ENCODE results near the gene FRMD1. TPM values are rescaled to one million over a fixed set of nuclear protein-coding genes. Genes with fewer than 3 reads are reported as not detected.

FRMD1 gene
- total and polyA plus RNA-seq, 10 of the 15 experiments (the other 5 are each of a cell fraction or from before 2014, with no cell fraction given), result not detected

GRCh38 chr6:168099201-168100010, 20.4 kb upstream of the FRMD1 start:
- Histone ChIP-seq H3K79me2 (ENCODE audit: control insufficient read depth, insufficient read depth, low read length) (no peaks in the 10 kb centered on the region), H3K4me2 (ENCODE audit: control insufficient read depth, insufficient read depth) (no peak overlapping the region), H3K27me3 (replicated peaks in 1 of 2; ENCODE audit: control insufficient read depth in 2 of 2, insufficient read depth in 2 of 2, low read length in 1 of 2) (peaks cover 0 to 2% of the 10 kb centered on the region in 2 experiments; a peak in 2 of 4 replicates), H2AFZ (ENCODE audit: control insufficient read depth, low read depth, low read length) (no peak overlapping the region), H3K4me3 (no peak overlapping the region), H3K9ac (ENCODE audit: control insufficient read depth, insufficient read depth, low read length) (no peak overlapping the region), H3K4me1 (ENCODE audit: control insufficient read depth, insufficient read depth, low read length) (no peaks in the 10 kb centered on the region), H4K20me1 (ENCODE audit: control insufficient read depth, insufficient read depth) (no peaks in the 10 kb centered on the region; the same call in 1 of the 2 replicates), H3K36me3 (ENCODE audit: control insufficient read depth in 2 of 2, insufficient read depth in 2 of 2, low read length in 1 of 2) (no peaks in the 10 kb centered on the region), H3K27ac (ENCODE audit: control insufficient read depth, insufficient read depth) (no peak overlapping the region), H3K9me3 (replicated peaks; ENCODE audit: control insufficient read depth, insufficient read depth, low read length) (no peaks in the 10 kb centered on the region)
- TF ChIP-seq WRNIP1 (IDR thresholded peaks at IDR 0.05; ENCODE audit: borderline replicate concordance, low read depth, low read length) (no peak), NFIC (IDR thresholded peaks at IDR 0.05; ENCODE audit: low read depth, low read length) (no peak), ELK1 (IDR thresholded peaks at IDR 0.05; ENCODE audit: low read depth, low read length) (no peak), MYC (IDR thresholded peaks at IDR 0.05; ENCODE audit: insufficient read depth, insufficient read length, insufficient replicate concordance, low read length, severe bottlenecking) (no peak), ATF7 (IDR thresholded peaks at IDR 0.05; ENCODE audit: low read depth) (no peak), RFX5 (IDR thresholded peaks at IDR 0.05; ENCODE audit: low read depth, low read length) (no peak), JUND (IDR thresholded peaks at IDR 0.05; ENCODE audit: low read depth, low read length) (no peak), MTA3 (IDR thresholded peaks at IDR 0.05; ENCODE audit: borderline replicate concordance, low read length) (no peak), HSF1 (IDR thresholded peaks at IDR 0.05; ENCODE audit: low read depth, low read length) (no peak), RUNX3 (IDR thresholded peaks at IDR 0.05; ENCODE audit: low read length) (no peak), POLR2AphosphoS2 (IDR thresholded peaks at IDR 0.05; ENCODE audit: low read depth, low read length) (no peak), ZBTB4 (CRISPR knock-in tag; IDR thresholded peaks at IDR 0.05) (no peak), DPF2 (IDR thresholded peaks at IDR 0.05) (no peak), PAX5 (IDR thresholded peaks at IDR 0.05; ENCODE audit: borderline replicate concordance, low read depth, low read length) (no peak), IRF4 (IDR thresholded peaks at IDR 0.05; ENCODE audit: low read depth, low read length) (no peak), ZBED1 (IDR thresholded peaks at IDR 0.05; ENCODE audit: borderline replicate concordance) (no peak), SMC3 (IDR thresholded peaks at IDR 0.05; ENCODE audit: borderline replicate concordance, low read length) (no peak), BHLHE40 (IDR thresholded peaks at IDR 0.05; ENCODE audit: borderline replicate concordance in 1 of 2, low read depth in 2 of 2, low read length in 1 of 2) (no peak)
- in situ Hi-C loops (cut with MboI) (no loop called here), intact Hi-C loops (cut with micrococcal nuclease; ENCODE audit: unreplicated experiment) (no loop called here)
- ATAC-seq (no peak), DNase-seq (ENCODE audit: low read depth, low spot score) (no peak), FAIRE-seq (no peak)
- CTCF ChIA-PET, result no interaction called here
- no TSS peak for BruUV-seq (replicated peaks)
- RAD21 ChIA-PET (ENCODE audit: unreplicated experiment), result no interaction called here
- POLR2A ChIA-PET, result no interaction called here
- SMC1A ChIA-PET (ENCODE audit: uncharacterized antibody, unreplicated experiment), result no interaction called here
- 49% methylated on average over 23 of the region's 23 CpGs for WGBS (ENCODE audit: insufficient coverage, insufficient replicate concordance, low lambda C conversion rate, missing lambda C conversion rate)
